Gastroesophageal sphincter (tissue), 4 donors: ENCODE data around the gene HNRNPA1. TPM values are rescaled to one million over a fixed set of nuclear protein-coding genes. Genes with fewer than 3 reads are reported as not detected.

Experiments
- ATAC-seq: fragments of 150-250 bp; one replicate; pipeline ENCODE4 v1.9.1; 2016; ENCODE audit warnings: mild to moderate bottlenecking, moderate library complexity
- H3K27ac ChIP-seq, 4 donors: fragments of 200-600 bp; sonication (generic) in 3 of 4; 1 replicate in 3 of 4; 2 replicates in 1 of 4; pipeline ENCODE4 v1.5.1; 2016 to 2019
- H3K27me3 ChIP-seq: fragments of 200-600 bp; sonication (generic); one replicate; pipeline ENCODE4 v1.5.1; 2019
- H3K36me3 ChIP-seq, 2 donors: fragments of 200-600 bp; sonication (generic); one replicate each; pipeline ENCODE4 v1.5.1; 2019; ENCODE audit warnings: control low read depth in 1 of 2
- H3K4me1 ChIP-seq, 3 donors: fragments of 200-600 bp; sonication (generic); 1 replicate in 2 of 3; 2 replicates in 1 of 3; pipeline ENCODE4 v1.5.1; 2016 to 2019; ENCODE audit warnings: control low read depth in 2 of 3
- H3K4me3 ChIP-seq, 2 donors: fragments of 200-600 bp; sonication (generic); one replicate each; pipeline ENCODE4 v1.5.1; 2019; ENCODE audit warnings: mild to moderate bottlenecking in 1 of 2, moderate library complexity in 1 of 2
- H3K9me3 ChIP-seq, 3 donors: fragments of 200-600 bp; sonication (generic); one replicate each; pipeline ENCODE4 v1.5.1; 2017 to 2019; ENCODE audit warnings: control low read depth in 2 of 3
- CTCF ChIP-seq, 4 experiments: fragments of 200-600 bp in 2 of 4; fragments of 450-650 bp in 2 of 4; sonication (generic) in 1 of 4; IDR thresholded peaks; one replicate each; pipeline ENCODE4 v1.5.1; 2017 to 2019; ENCODE audit warnings: antibody characterized with exemption in 4 of 4, mild to moderate bottlenecking in 2 of 4, moderate library complexity in 2 of 4
- EP300 ChIP-seq: sonication (generic); formaldehyde crosslinking; IDR thresholded peaks from one replicate; pipeline ENCODE4 v1.6.1; 2017; ENCODE audit warnings: antibody characterized with exemption, mild to moderate bottlenecking
- POLR2A ChIP-seq, 2 donors: fragments of 450-650 bp; IDR thresholded peaks; one replicate each; pipeline ENCODE4 v1.6.1; 2017; ENCODE audit warnings: antibody characterized with exemption in 2 of 2, mild to moderate bottlenecking in 2 of 2, moderate library complexity in 1 of 2
- POLR2AphosphoS5 ChIP-seq: sonication (generic); formaldehyde crosslinking; IDR thresholded peaks from one replicate; pipeline ENCODE4 v1.6.1; 2017; ENCODE audit warnings: antibody characterized with exemption
- WGBS, 2 donors: methylation state at CpG; one replicate each; pipeline ENCODE4 v1.1.5; 2018; ENCODE audit warnings: low coverage in 1 of 2; 5-methylcytosine and 5-hydroxymethylcytosine counted together
- total RNA-seq, 4 donors: library from RNA; depleted of rRNA; stranded (reverse); fragments of >200 nt; gene quantifications; one replicate each; pipeline ENCODE4 v1.1.0, GENCODE V29; 2016

Gene HNRNPA1
- total RNA-seq, 4 donors from 2014 or later, result 250 to 459 (median 349) TPM

- no peaks in the 10 kb centered on the region for H3K9me3 ChIP-seq
- no peak for ATAC-seq
- H3K27me3 ChIP-seq, result no peaks in the 10 kb centered on the region
- TF ChIP-seq CTCF (IDR thresholded peaks at IDR 0.05), result no peak
- TF ChIP-seq POLR2A (IDR thresholded peaks at IDR 0.05), result no peak
- no peak for TF ChIP-seq POLR2AphosphoS5
- TF ChIP-seq EP300, result no peak
- 89% methylated on average over 4 of the region's 4 CpGs; no CpG with 5 or more reads in 1 of the 2 donors for WGBS, 2 donors
- H3K27ac ChIP-seq, result no peak overlapping the region
- peaks cover 0 to 78% of the 10 kb centered on the region in 2 donors for H3K36me3 ChIP-seq
- peaks cover 0 to 56% (median 0%) of the 10 kb centered on the region in 3 donors for H3K4me1 ChIP-seq
- no peak overlapping the region for H3K4me3 ChIP-seq
Measured at GRCh38 chr12:54253240-54253639, 27.3 kb upstream of the HNRNPA1 start.

DNA sequence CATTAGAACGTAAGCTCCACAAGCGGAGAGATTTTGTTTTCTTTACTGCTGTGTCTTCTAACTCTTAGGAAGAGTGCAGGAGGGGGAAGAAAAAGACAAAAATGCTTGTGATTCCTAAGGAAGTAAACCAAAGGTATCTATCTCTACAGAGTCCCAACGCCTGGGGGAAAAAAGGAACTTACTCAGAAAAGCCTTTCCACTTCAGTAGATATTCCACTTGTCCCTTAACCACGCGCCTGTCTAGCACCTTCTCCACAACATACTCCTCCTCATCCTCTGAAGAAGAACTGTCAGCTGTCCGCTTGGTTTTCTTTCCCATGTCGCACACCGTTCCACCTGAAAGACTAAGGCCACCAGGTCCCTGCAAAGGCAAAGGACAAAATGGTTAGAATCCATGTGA is 23.2 kb upstream of the HNRNPA1 start:
- peaks cover 16 to 70% (median 16%) of the 10 kb centered on the region in 3 donors for H3K4me1 ChIP-seq

DNA sequence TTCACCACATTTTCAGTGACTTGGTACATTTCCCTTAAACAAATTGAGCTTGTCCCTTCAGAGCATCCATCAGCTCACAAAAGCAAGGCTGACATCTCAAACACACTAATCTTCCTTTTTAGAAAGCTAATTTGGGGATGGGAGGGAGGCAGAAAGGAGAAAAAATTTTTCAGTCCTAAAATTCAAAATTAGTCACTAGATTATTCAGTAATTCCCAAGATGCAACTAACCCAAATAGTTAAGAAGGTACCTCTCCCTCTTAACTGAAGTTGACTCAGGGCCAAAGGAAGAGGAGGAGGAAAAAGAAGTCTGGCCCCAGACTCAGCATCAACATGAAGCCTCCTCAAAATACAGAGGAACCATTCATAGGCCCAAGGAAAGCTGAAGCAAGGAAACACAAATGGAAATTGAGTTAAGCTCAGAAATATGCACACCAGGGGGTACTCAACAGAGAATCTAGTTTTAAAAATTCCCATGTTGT is 22.3 kb upstream of the HNRNPA1 start:
- ATAC-seq, result no peak
- H3K36me3 ChIP-seq, result peaks cover 0 to 40% of the 10 kb centered on the region in 2 donors
- no peak for TF ChIP-seq CTCF (IDR thresholded peaks at IDR 0.05)
- H3K27ac ChIP-seq, result peak overlapping the region; percentile 80 to 91 (median 84)
- H3K4me1 ChIP-seq, result peaks cover 19 to 75% (median 19%) of the 10 kb centered on the region in 3 donors
- H3K4me3 ChIP-seq, result no peak overlapping the region
- no peaks in the 10 kb centered on the region for H3K27me3 ChIP-seq
- no peaks in the 10 kb centered on the region for H3K9me3 ChIP-seq

More for the DNA sequence above, 23.2 kb upstream of the HNRNPA1 start:
- WGBS, 2 donors, result 75% methylated on average over 8 of the region's 8 CpGs; no CpG with 5 or more reads in 1 of the 2 donors
- peaks cover 0 to 48% of the 10 kb centered on the region in 2 donors for H3K36me3 ChIP-seq
- no peaks in the 10 kb centered on the region for H3K27me3 ChIP-seq
- H3K9me3 ChIP-seq, result no peaks in the 10 kb centered on the region
- no peak for TF ChIP-seq POLR2A (IDR thresholded peaks at IDR 0.05)
- TF ChIP-seq POLR2AphosphoS5, result no peak
- no peak for TF ChIP-seq CTCF (IDR thresholded peaks at IDR 0.05)
- TF ChIP-seq EP300, result no peak
- no peak overlapping the region for H3K4me3 ChIP-seq
- peak overlapping the region in 3 of 4 donors; percentile 80 to 86 (median 83) for H3K27ac ChIP-seq
- ATAC-seq, result no peak

DNA sequence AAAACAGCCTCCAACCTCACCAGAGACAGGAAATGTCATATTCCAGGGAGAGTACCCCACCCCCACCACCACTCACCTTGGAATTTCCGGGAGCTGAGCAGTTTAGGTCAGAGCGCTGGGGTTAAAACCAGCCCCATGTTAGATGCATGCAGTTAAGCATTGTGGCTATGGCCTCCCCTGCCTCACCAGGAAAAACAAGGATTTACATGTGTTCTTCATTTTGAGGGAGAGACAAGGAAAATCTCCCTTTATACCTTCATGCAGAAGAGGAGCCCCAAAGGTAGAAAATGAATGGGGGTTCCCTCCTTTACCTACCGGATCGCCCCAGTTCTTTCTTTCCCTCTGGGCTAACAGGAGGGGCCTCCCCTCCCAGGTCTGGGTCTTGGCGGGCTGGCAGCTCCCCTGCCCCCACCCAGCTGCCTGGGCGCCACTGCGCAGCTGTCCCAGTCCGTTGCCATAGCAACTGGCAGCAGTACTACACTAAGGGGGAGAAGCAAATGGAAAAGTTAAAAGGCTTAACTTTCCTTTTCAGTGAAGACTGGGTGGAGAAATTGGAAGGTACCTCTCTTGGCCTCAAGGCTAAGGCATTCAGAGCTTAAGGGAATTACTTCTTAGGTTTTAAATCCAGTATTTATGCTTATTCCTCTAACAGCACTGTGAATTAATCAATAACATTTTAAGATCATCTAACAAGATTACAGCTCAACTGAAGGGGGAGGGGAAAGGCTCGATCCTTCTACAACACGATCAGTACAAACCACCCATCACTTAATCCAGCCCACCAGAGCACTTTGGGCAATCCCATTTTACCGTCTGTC is 21.1 kb upstream of the HNRNPA1 start:
- Histone ChIP-seq H3K4me3 (peak overlapping the region; percentile 51 to 58), H3K27ac (peak overlapping the region; percentile 80 to 91 (median 84)), H3K4me1 (peaks cover 19 to 70% (median 19%) of the 10 kb centered on the region in 3 donors), H3K36me3 (peaks cover 0 to 32% of the 10 kb centered on the region in 2 donors), H3K27me3 (no peaks in the 10 kb centered on the region), H3K9me3 (no peaks in the 10 kb centered on the region)
- TF ChIP-seq POLR2AphosphoS5 (peak; percentile 7), EP300 (no peak), CTCF (IDR thresholded peaks at IDR 0.05) (peak in 1 of 4 experiments; percentile 18), POLR2A (IDR thresholded peaks at IDR 0.05) (no peak)
- WGBS, 2 donors, result 0 to 9% methylated on average over 5 to 8 of the region's 11 CpGs
- peak; percentile 89 for ATAC-seq
